Activated naive CD4-positive, alpha-beta T cell treated with Interleukin-2 at 50 U/mL for 16 hours (primary cell): Measurements from ENCODE around the gene PDZRN4.
"Not testable (repeated sequence)": the region's sequence is repeated elsewhere in the genome, so short reads cannot be mapped to it uniquely, and the experiment has no call there.

Experiments used
- DNase-seq: peaks from one replicate; pipeline ENCODE4 v3.0.0-alpha.2; 2020

The PDZRN4 gene

GRCh38 chr12:41520869-41521268 lies 332.7 kb downstream of the PDZRN4 start:
- no peak for DNase-seq

GRCh38 chr12:41521872-41522379 lies 333.8 kb downstream of the PDZRN4 start:
- DNase-seq: no peak

- DNase-seq: no peak
Observed at GRCh38 chr12:41527062-41527461, 338.9 kb downstream of the PDZRN4 start.

GRCh38 chr12:41527534-41528116 lies 339.5 kb downstream of the PDZRN4 start:
- DNase-seq: no peak

GRCh38 chr12:41528874-41529273 lies 340.8 kb downstream of the PDZRN4 start:
- no peak for DNase-seq

- DNase-seq: no peak
Observed at GRCh38 chr12:41530441-41530840, 342.3 kb downstream of the PDZRN4 start.

GRCh38 chr12:41531147-41531829 lies 343.2 kb downstream of the PDZRN4 start:
- no peak for DNase-seq

- DNase-seq: no peak
Observed at GRCh38 chr12:41532072-41532471, 344.0 kb downstream of the PDZRN4 start.

GRCh38 chr12:41536813-41537490 lies 348.8 kb downstream of the PDZRN4 start:
- no peak for DNase-seq

GRCh38 chr12:41537522-41537921 lies 349.4 kb downstream of the PDZRN4 start:
- DNase-seq: no peak

- DNase-seq: no peak
Observed at GRCh38 chr12:41545761-41546160, 357.6 kb downstream of the PDZRN4 start.

- not testable (repeated sequence) for DNase-seq
Observed at GRCh38 chr12:41547071-41547470, 359.0 kb downstream of the PDZRN4 start.

GRCh38 chr12:41548926-41549325 lies 360.8 kb downstream of the PDZRN4 start:
- DNase-seq: no peak

GRCh38 chr12:41552588-41552987 lies 364.5 kb downstream of the PDZRN4 start:
- DNase-seq: no peak

GRCh38 chr12:41556176-41556575 lies 368.1 kb downstream of the PDZRN4 start:
- no peak for DNase-seq

GRCh38 chr12:41557344-41557743 lies 369.2 kb downstream of the PDZRN4 start:
- no peak for DNase-seq

- DNase-seq: no peak
Observed at GRCh38 chr12:41558671-41559070, 370.6 kb downstream of the PDZRN4 start.

GRCh38 chr12:41563051-41563450 lies 374.9 kb downstream of the PDZRN4 start:
- no peak for DNase-seq

GRCh38 chr12:41564816-41565215 lies 376.7 kb downstream of the PDZRN4 start:
- DNase-seq: no peak

GRCh38 chr12:41566703-41567102 lies 378.6 kb downstream of the PDZRN4 start:
- DNase-seq: no peak

- no peak for DNase-seq
Observed at GRCh38 chr12:41573445-41573844, 385.3 kb downstream of the PDZRN4 start.

GRCh38 chr12:41576925-41577324 lies 388.8 kb downstream of the PDZRN4 start:
- DNase-seq: no peak

- no peak for DNase-seq
Observed at GRCh38 chr12:41577995-41578394, 389.9 kb downstream of the PDZRN4 start.

- no peak for DNase-seq
Observed at GRCh38 chr12:41585784-41586183, 397.7 kb downstream of the PDZRN4 start.
